ENCODE measurements around the gene WWTR1.

- TF ChIP-seq POLR2A (IDR thresholded peaks at IDR 0.05) (no peak), CTCF (IDR thresholded peaks at IDR 0.05) (no peak), POLR2AphosphoS5 (IDR thresholded peaks at IDR 0.05) (no peak)
Measured at GRCh38 chr3:149494759-149495580, 162.9 kb downstream of the WWTR1 start.
